Stomach (tissue), 9 donors: ENCODE data around the gene ZPBP2. TPM values are rescaled to one million over a fixed set of nuclear protein-coding genes. Genes with fewer than 3 reads are reported as not detected.
A peak's percentile ranks its signal among the peaks of the same experiment; 100 is the strongest.

ENCODE experiments used
- DNase-seq, 2 donors: peaks; one replicate each; pipeline versions ENCODE4 v3.0.0 to v3.0.0-alpha.2; 2013 to 2019
- H3K27ac ChIP-seq, 5 donors: fragments of 200-600 bp in 4 of 5; sonication (generic) in 4 of 5; one replicate each; pipeline ENCODE4 v1.5.1; 2013 to 2019; ENCODE audit warnings: mild to moderate bottlenecking in 1 of 5, moderate library complexity in 1 of 5
- H3K27me3 ChIP-seq, 3 donors: fragments of 200-600 bp; sonication (generic); one replicate each; pipeline ENCODE4 v1.5.1; 2017 to 2019; ENCODE audit warnings: mixed run types in 1 of 3
- H3K36me3 ChIP-seq, 4 donors: fragments of 200-600 bp; sonication (generic); 1 replicate in 3 of 4; 2 replicates in 1 of 4; pipeline ENCODE4 v1.5.1; 2016 to 2019
- H3K4me1 ChIP-seq, 4 donors: fragments of 200-600 bp; sonication (generic); one replicate each; pipeline ENCODE4 v1.5.1; 2016 to 2019
- H3K4me3 ChIP-seq, 4 donors: fragments of 200-600 bp; sonication (generic) in 3 of 4; one replicate each; pipeline ENCODE4 v1.5.1; 2016 to 2019; ENCODE audit warnings: mild to moderate bottlenecking in 1 of 4
- H3K9me3 ChIP-seq, 4 donors: fragments of 200-600 bp; sonication (generic); one replicate each; pipeline ENCODE4 v1.5.1; 2016 to 2019
- CTCF ChIP-seq, 7 experiments: fragments of 450-650 bp in 4 of 7; fragments of 200-600 bp in 3 of 7; sonication (generic) in 3 of 7; IDR thresholded peaks; one replicate each; pipeline ENCODE4 v1.5.1; 2016 to 2019; ENCODE audit warnings: antibody characterized with exemption in 7 of 7, control low read depth in 2 of 7, mild to moderate bottlenecking in 1 of 7
- EP300 ChIP-seq: sonication (generic); formaldehyde crosslinking; IDR thresholded peaks from one replicate; pipeline ENCODE4 v1.6.1; 2017; ENCODE audit warnings: antibody characterized with exemption
- POLR2A ChIP-seq, 4 donors: fragments of 450-650 bp; IDR thresholded peaks; one replicate each; pipeline ENCODE4 v1.6.1; 2016; ENCODE audit warnings: antibody characterized with exemption in 4 of 4, control low read depth in 2 of 4, mild to moderate bottlenecking in 1 of 4, moderate library complexity in 1 of 4
- POLR2AphosphoS5 ChIP-seq, 3 donors: sonication (generic); formaldehyde crosslinking; IDR thresholded peaks; one replicate each; pipeline ENCODE4 v1.6.1; 2016; ENCODE audit warnings: antibody characterized with exemption in 3 of 3
- WGBS, 5 donors: extraction: QIAGEN DNeasy Blood & Tissue Kit in 3 of 5; methylation state at CpG; one replicate each; pipeline versions ENCODE4 v1.1.5 to v1.1.7; 2013 to 2018; 5-methylcytosine and 5-hydroxymethylcytosine counted together
- intact Hi-C: fragments of 100-400 bp; cut with DNase I; formaldehyde crosslinking; loops from one replicate; pipeline ENCODE4 v1.15.1; 2023; ENCODE audit warnings: low total_unique reads
- polyA plus RNA-seq, 3 donors: library from polyadenylated mRNA; stranded (reverse); fragments of 200-250 nt; gene quantifications; one replicate each; pipeline ENCODE4 v1.2.3, GENCODE V29; 2013
- total RNA-seq, 5 donors: library from RNA; depleted of rRNA; stranded (reverse); fragments of >200 nt; gene quantifications; one replicate each; pipeline versions ENCODE4 v1.1.0 to v1.2.3, GENCODE V29; 2014 to 2016
- donor health status: healthy with polysubstance abuse.
- donor health status: Bipolar disorder and iron deficiency.
- donor health status: healthy.

ZPBP2 gene
- total and polyA plus RNA-seq, 8 donors = not detected

GRCh38 chr17:39923230-39923629 lies 55.2 kb downstream of the ZPBP2 start:
- TF ChIP-seq POLR2A (IDR thresholded peaks at IDR 0.05) (no peak), CTCF (IDR thresholded peaks at IDR 0.05) (no peak), EP300 (no peak), POLR2AphosphoS5 (IDR thresholded peaks at IDR 0.05) (no peak)
- intact Hi-C loops = no loop called here
- Histone ChIP-seq H3K9me3 (no peaks in the 10 kb centered on the region), H3K4me3 (no peak overlapping the region), H3K27ac (no peak overlapping the region), H3K4me1 (peaks cover 27 to 55% (median 42%) of the 10 kb centered on the region in 4 donors), H3K36me3 (peaks cover 33 to 63% (median 53%) of the 10 kb centered on the region in 4 donors), H3K27me3 (no peaks in the 10 kb centered on the region)
- 87 to 94% (median 91%) methylated on average over 6 of the region's 6 CpGs for WGBS, 5 donors
- DNase-seq = no peak

GRCh38 chr17:39923836-39924690 lies 56.1 kb downstream of the ZPBP2 start:
- Histone ChIP-seq H3K9me3 (no peaks in the 10 kb centered on the region), H3K4me3 (no peak overlapping the region), H3K27me3 (no peaks in the 10 kb centered on the region), H3K4me1 (peaks cover 35 to 63% (median 49%) of the 10 kb centered on the region in 4 donors), H3K27ac (peak overlapping the region in 1 of 5 donors; percentile 16), H3K36me3 (peaks cover 33 to 60% (median 50%) of the 10 kb centered on the region in 4 donors)
- WGBS, 5 donors = 67 to 74% (median 71%) methylated on average over 14 to 17 of the region's 17 CpGs
- intact Hi-C loops = no loop called here
- peak in 1 of 2 donors; percentile 39 for DNase-seq
- no peak for TF ChIP-seq POLR2AphosphoS5 (IDR thresholded peaks at IDR 0.05)
- no peak for TF ChIP-seq POLR2A (IDR thresholded peaks at IDR 0.05)

DNA sequence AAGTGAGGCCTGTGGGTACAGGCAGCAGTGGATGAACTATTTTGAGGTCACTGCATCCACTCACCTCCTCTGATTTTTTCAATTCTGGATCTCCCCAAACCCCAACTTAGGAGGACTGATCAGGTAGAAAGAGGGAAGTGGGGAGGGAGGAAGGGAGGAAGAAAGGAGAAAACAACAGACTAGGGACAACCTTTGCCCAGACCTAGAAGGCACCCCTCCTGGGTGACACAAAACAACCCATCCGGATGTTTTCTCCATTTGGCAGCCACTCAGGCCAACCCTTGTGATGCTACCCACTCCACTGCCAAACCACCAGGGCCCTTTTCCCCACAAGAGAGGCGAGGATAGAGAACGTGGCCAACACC lies 56.7 kb downstream of the ZPBP2 start:
- intact Hi-C loops = no loop called here
- Histone ChIP-seq H3K4me3 (no peak overlapping the region), H3K4me1 (peaks cover 36 to 70% (median 52%) of the 10 kb centered on the region in 4 donors), H3K27me3 (no peaks in the 10 kb centered on the region), H3K9me3 (no peaks in the 10 kb centered on the region), H3K36me3 (peaks cover 33 to 54% (median 46%) of the 10 kb centered on the region in 4 donors), H3K27ac (peak overlapping the region in 2 of 5 donors; percentile 4 to 16)
- no peak for DNase-seq
- TF ChIP-seq POLR2AphosphoS5 (IDR thresholded peaks at IDR 0.05) (no peak), CTCF (IDR thresholded peaks at IDR 0.05) (no peak), POLR2A (IDR thresholded peaks at IDR 0.05) (no peak), EP300 (no peak)
- WGBS, 5 donors = 64 to 73% (median 64%) methylated on average over 3 of the region's 3 CpGs

- DNase-seq = no peak
- peak overlapping the region in 3 of 4 donors; percentile 90 to 92 (median 92) for H3K4me3 ChIP-seq
- TF ChIP-seq POLR2AphosphoS5 (IDR thresholded peaks at IDR 0.05) (no peak), CTCF (IDR thresholded peaks at IDR 0.05) (no peak), EP300 (no peak), POLR2A (IDR thresholded peaks at IDR 0.05) (no peak)
- peak overlapping the region in 3 of 5 donors; percentile 94 to 96 (median 95) for H3K27ac ChIP-seq
- no peaks in the 10 kb centered on the region for H3K27me3 ChIP-seq
- intact Hi-C loops = no loop called here
- peaks cover 33 to 46% (median 38%) of the 10 kb centered on the region in 4 donors for H3K36me3 ChIP-seq
- no peaks in the 10 kb centered on the region for H3K9me3 ChIP-seq
- H3K4me1 ChIP-seq = peaks cover 36 to 73% (median 54%) of the 10 kb centered on the region in 4 donors
- 60 to 75% (median 71%) methylated on average over 10 to 11 of the region's 11 CpGs for WGBS, 5 donors
Observed at GRCh38 chr17:39925282-39926134, 57.5 kb downstream of the ZPBP2 start.
